ENCODE measurements around the gene LDHD. TPM values are rescaled to one million over a fixed set of nuclear protein-coding genes. Genes with fewer than 3 reads are reported as not detected.
A peak's percentile ranks its signal among the peaks of the same experiment; 100 is the strongest.

LDHD gene
- total and polyA plus RNA-seq, 2 of the 8 experiments (the other 6 are each of a cell fraction or from before 2014, with no cell fraction given) = 14.9 to 18.2 TPM

DNA sequence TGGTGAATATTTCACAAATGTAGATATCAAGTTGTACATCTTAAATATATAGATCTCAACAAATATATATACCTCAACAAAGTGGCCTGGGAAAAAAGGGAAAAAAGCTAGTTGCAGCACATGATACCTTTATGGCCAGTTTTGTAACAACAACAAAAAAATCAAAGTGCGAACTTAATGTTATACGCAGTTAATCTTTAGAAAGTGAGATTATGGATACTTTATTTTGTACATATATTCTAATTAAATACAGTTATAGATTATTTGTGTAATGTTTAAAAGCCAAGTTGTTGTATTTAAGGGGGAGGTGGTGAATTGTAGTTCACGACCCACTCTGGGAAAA lies 31.4 kb upstream of the LDHD start:
- Histone ChIP-seq H3K4me3 (ENCODE audit: extremely low read depth in 1 of 4, insufficient read depth in 2 of 4, low read depth in 3 of 4, low read length in 4 of 4) (peak overlapping the region in 2 of 4 experiments; percentile 78 to 90; a peak in 4 of 8 replicates), H3K9ac (replicated peaks in 1 of 4; ENCODE audit: extremely low read depth in 1 of 4, low read depth in 3 of 4, low read length in 3 of 4) (no peak overlapping the region), H2BK12ac (ENCODE audit: low read depth, low read length) (no peak overlapping the region), H3K23me2 (ENCODE audit: low read depth, low read length) (peaks cover 2% of the 10 kb centered on the region), H4K20me1 (replicated peaks in 1 of 2; ENCODE audit: control insufficient read depth in 1 of 2, insufficient read depth in 2 of 2, low read length in 2 of 2) (no peaks in the 10 kb centered on the region), H3K18ac (ENCODE audit: extremely low read depth, low read length) (no peak overlapping the region), H3K4ac (replicated peaks; ENCODE audit: insufficient read length, low read depth, low read length) (no peak overlapping the region), H2BK20ac (ENCODE audit: low read length) (no peak overlapping the region), H3K36me3 (ENCODE audit: control insufficient read depth in 2 of 4, insufficient read depth in 4 of 4, low read length in 3 of 4) (peaks cover 3 to 8% (median 4%) of the 10 kb centered on the region in 4 experiments; a peak in 6 of 8 replicates), H2AK5ac (ENCODE audit: low read depth, low read length) (no peak overlapping the region), H2BK5ac (ENCODE audit: low read depth, low read length) (no peak overlapping the region), H4K5ac (ENCODE audit: insufficient read length, low read depth, low read length) (no peak overlapping the region), H3K27ac (ENCODE audit: low read depth, low read length) (no peak overlapping the region), H4K8ac (ENCODE audit: extremely low read depth, insufficient read depth, low read length) (no peak overlapping the region), H3K9me3 (ENCODE audit: insufficient read depth in 2 of 2, low read depth in 1 of 2, low read length in 1 of 2) (peaks cover 2 to 8% of the 10 kb centered on the region in 2 experiments; a peak in 1 of 4 replicates), H3K79me1 (ENCODE audit: low read depth, low read length) (peaks cover 4% of the 10 kb centered on the region; the same call in 1 of the 2 replicates), H3K23ac (ENCODE audit: insufficient read length) (no peak overlapping the region), H3K56ac (replicated peaks; ENCODE audit: insufficient read length, low read depth, low read length) (no peak overlapping the region), H3K14ac (ENCODE audit: insufficient read length) (no peak overlapping the region), H3K4me2 (ENCODE audit: insufficient read depth in 1 of 2, low read depth in 2 of 2, low read length in 2 of 2) (peak overlapping the region; percentile 85 to 86; a peak in 1 of 4 replicates), H2BK120ac (replicated peaks; ENCODE audit: low read depth, low read length) (no peak overlapping the region), H3K4me1 (replicated peaks in 1 of 4; ENCODE audit: control insufficient read depth in 3 of 4, insufficient read depth in 4 of 4, low read length in 3 of 4) (no peaks in the 10 kb centered on the region; a peak in 1 of 7 replicates), H2AFZ (ENCODE audit: low read length) (no peak overlapping the region), H3K79me2 (ENCODE audit: control insufficient read depth in 1 of 2, insufficient read depth in 2 of 2, low read length in 2 of 2) (peaks cover 6 to 41% of the 10 kb centered on the region in 2 experiments), H2BK15ac (ENCODE audit: low read length) (no peak overlapping the region), H4K91ac (replicated peaks; ENCODE audit: insufficient read length, low read length) (no peak overlapping the region), H3K27me3 (replicated peaks in 1 of 4; ENCODE audit: control insufficient read depth in 3 of 4, extremely low read depth in 1 of 4, insufficient read depth in 3 of 4, low read length in 3 of 4) (no peaks in the 10 kb centered on the region)
- WGBS, 2 experiments (ENCODE audit: extremely low coverage in 1 of 2, insufficient coverage in 1 of 2, insufficient read length in 1 of 2, insufficient replicate concordance in 2 of 2, low coverage in 1 of 2, low lambda C conversion rate in 2 of 2, missing lambda C conversion rate in 1 of 2) = 69% methylated on average over 3 of the region's 3 CpGs; no CpG with 5 or more reads in 1 of the 2 experiments
- FAIRE-seq (no peak), DNase-seq (ENCODE audit: low read depth in 1 of 2, low spot score in 2 of 2) (no peak)
- TF ChIP-seq CREB1 (IDR thresholded peaks at IDR 0.05) = no peak
- TF ChIP-seq POLR2A (IDR thresholded peaks at IDR 0.05; ENCODE audit: control extremely low read depth in 1 of 2, low read depth in 2 of 2, low read length in 2 of 2) = no peak
- no peak for TF ChIP-seq KDM4A (IDR thresholded peaks at IDR 0.05; ENCODE audit: low read depth, low read length, severe bottlenecking)
- no peak for TF ChIP-seq SP2 (IDR thresholded peaks at IDR 0.05; ENCODE audit: low read length)
- no peak for TF ChIP-seq SAP30 (IDR thresholded peaks at IDR 0.05; ENCODE audit: insufficient read depth, insufficient replicate concordance, low read length)
- no peak for TF ChIP-seq RAD21 (IDR thresholded peaks at IDR 0.05 in 1 of 2, conservative IDR thresholded peaks at IDR 0.05 in 1 of 2; ENCODE audit: low read depth in 2 of 2, low read length in 2 of 2)
- TF ChIP-seq PHF8 (conservative IDR thresholded peaks at IDR 0.05; ENCODE audit: low read depth, low read length) = no peak
- no peak for TF ChIP-seq TAF1 (IDR thresholded peaks at IDR 0.05; ENCODE audit: low read depth, low read length)
- TF ChIP-seq JUN (IDR thresholded peaks at IDR 0.05; ENCODE audit: low read depth, low read length) = no peak
- TF ChIP-seq RNF2 (IDR thresholded peaks at IDR 0.05; ENCODE audit: borderline replicate concordance, low read depth, low read length, missing control alignments, poor library complexity, severe bottlenecking) = no peak
- TF ChIP-seq SRF (IDR thresholded peaks at IDR 0.05; ENCODE audit: low read depth, low read length) = no peak
- POLR2A ChIA-PET (ENCODE audit: partially characterized antibody) = interaction anchor here (0.5 kb wide), 1 partner anchor 25 kb away, joined by 4 read pairs; no protein-coding TSS in a partner anchor
- CTCF ChIA-PET (ENCODE audit: partially characterized antibody) = no interaction called here

Measured in H1 (cell line).